ENCODE measurements around the gene TLK1.

TLK1 gene

GRCh38 chr2:171102802-171103201 is 57.9 kb downstream of the TLK1 start:
- Histone ChIP-seq H3K4me3 (ENCODE audit: low read length in 2 of 2) (no peak overlapping the region), H2BK15ac (ENCODE audit: low read length) (no peak overlapping the region), H2AK5ac (ENCODE audit: low read depth, low read length) (no peak overlapping the region), H3K14ac (ENCODE audit: low read length) (no peak overlapping the region), H2BK120ac (ENCODE audit: low read depth, low read length) (no peak overlapping the region), H3K4ac (ENCODE audit: low read length) (no peak overlapping the region), H4K91ac (ENCODE audit: low read depth, low read length, poor library complexity) (no peak overlapping the region), H3K9me3 (replicated peaks in 1 of 2; ENCODE audit: control insufficient read depth in 2 of 2, insufficient read depth in 1 of 2, low read depth in 1 of 2, low read length in 2 of 2) (peaks cover 2 to 34% of the 10 kb centered on the region in 2 donors), H3K4me2 (ENCODE audit: insufficient read depth, low read length, poor library complexity, severe bottlenecking) (no peak overlapping the region), H3K23ac (ENCODE audit: low read depth, low read length, poor library complexity) (no peak overlapping the region), H3K4me1 (ENCODE audit: control insufficient read depth in 2 of 2, insufficient read depth in 1 of 2, low read depth in 1 of 2, low read length in 2 of 2) (peaks cover 2 to 4% of the 10 kb centered on the region in 2 donors), H2BK5ac (ENCODE audit: low read length) (no peak overlapping the region), H3K27ac (replicated peaks; ENCODE audit: low read length) (no peak overlapping the region), H3K27me3 (ENCODE audit: control insufficient read depth in 3 of 3, insufficient read depth in 3 of 3, low read depth in 1 of 3, low read length in 3 of 3) (no peaks in the 10 kb centered on the region), H3K79me1 (ENCODE audit: low read depth, low read length) (peaks cover 1% of the 10 kb centered on the region), H2BK12ac (ENCODE audit: low read length) (no peak overlapping the region), H2AFZ (ENCODE audit: low read length) (no peak overlapping the region), H3K18ac (ENCODE audit: low read length) (no peak overlapping the region), H3K9ac (ENCODE audit: low read depth, low read length, poor library complexity) (no peak overlapping the region), H4K8ac (ENCODE audit: low read depth, low read length) (no peak overlapping the region), H3K36me3 (replicated peaks in 1 of 2; ENCODE audit: control insufficient read depth in 2 of 2, insufficient read depth in 2 of 2, low read length in 2 of 2) (peaks cover 2 to 39% of the 10 kb centered on the region in 2 donors)
- WGBS, 2 donors (ENCODE audit: extremely low coverage in 2 of 2, insufficient read length in 2 of 2, insufficient replicate concordance in 1 of 2): no CpG with 5 or more reads among the region's 4 CpGs
- DNase-seq (ENCODE audit: low spot score): no peak

- Histone ChIP-seq H3K14ac (ENCODE audit: low read length) (no peak overlapping the region), H3K9me3 (replicated peaks in 1 of 2; ENCODE audit: control insufficient read depth in 2 of 2, insufficient read depth in 1 of 2, low read depth in 1 of 2, low read length in 2 of 2) (peaks cover 2 to 45% of the 10 kb centered on the region in 2 donors), H4K91ac (ENCODE audit: low read depth, low read length, poor library complexity) (no peak overlapping the region), H3K18ac (ENCODE audit: low read length) (no peak overlapping the region), H3K36me3 (replicated peaks in 1 of 2; ENCODE audit: control insufficient read depth in 2 of 2, insufficient read depth in 2 of 2, low read length in 2 of 2) (peaks cover 2 to 26% of the 10 kb centered on the region in 2 donors), H4K8ac (ENCODE audit: low read depth, low read length) (no peak overlapping the region), H2BK12ac (ENCODE audit: low read length) (no peak overlapping the region), H2BK15ac (ENCODE audit: low read length) (no peak overlapping the region), H3K4me2 (ENCODE audit: insufficient read depth, low read length, poor library complexity, severe bottlenecking) (no peak overlapping the region), H3K4ac (ENCODE audit: low read length) (no peak overlapping the region), H3K27me3 (ENCODE audit: control insufficient read depth in 3 of 3, insufficient read depth in 3 of 3, low read depth in 1 of 3, low read length in 3 of 3) (no peaks in the 10 kb centered on the region), H3K4me1 (ENCODE audit: control insufficient read depth in 2 of 2, insufficient read depth in 1 of 2, low read depth in 1 of 2, low read length in 2 of 2) (peaks cover 2 to 4% of the 10 kb centered on the region in 2 donors), H3K23ac (ENCODE audit: low read depth, low read length, poor library complexity) (no peak overlapping the region), H3K4me3 (ENCODE audit: low read length in 2 of 2) (no peak overlapping the region), H3K9ac (ENCODE audit: low read depth, low read length, poor library complexity) (no peak overlapping the region), H3K27ac (replicated peaks; ENCODE audit: low read length) (no peak overlapping the region), H2AFZ (ENCODE audit: low read length) (no peak overlapping the region), H2BK5ac (ENCODE audit: low read length) (no peak overlapping the region), H3K79me1 (ENCODE audit: low read depth, low read length) (peaks cover 1% of the 10 kb centered on the region), H2AK5ac (ENCODE audit: low read depth, low read length) (no peak overlapping the region), H2BK120ac (ENCODE audit: low read depth, low read length) (no peak overlapping the region)
- WGBS, 2 donors (ENCODE audit: extremely low coverage in 2 of 2, insufficient read length in 2 of 2, insufficient replicate concordance in 1 of 2): no CpG with 5 or more reads among the region's 3 CpGs
- DNase-seq (ENCODE audit: low spot score): no peak
Measured at GRCh38 chr2:171100370-171100769, 60.3 kb downstream of the TLK1 start.

DNA sequence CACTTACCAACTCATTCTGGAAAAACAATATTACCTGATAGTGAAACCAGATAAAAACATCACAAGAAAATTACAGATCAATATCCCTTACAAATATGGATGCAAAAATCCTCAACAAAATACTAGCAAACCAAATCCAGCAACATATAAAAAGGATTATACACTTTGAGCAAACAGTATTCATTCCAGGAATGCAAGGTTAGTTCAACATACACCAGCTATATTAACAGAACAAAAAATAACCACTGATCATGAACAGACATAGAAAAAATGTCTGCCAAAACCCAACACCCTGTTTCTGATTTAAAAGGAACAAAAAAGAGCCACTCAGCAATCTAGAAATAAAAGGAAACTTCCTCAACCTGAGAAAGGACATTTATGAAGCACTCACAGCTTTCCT is 62.1 kb downstream of the TLK1 start:
- Histone ChIP-seq H3K4me2 (ENCODE audit: insufficient read depth, low read length, poor library complexity, severe bottlenecking) (no peak overlapping the region), H4K91ac (ENCODE audit: low read depth, low read length, poor library complexity) (no peak overlapping the region), H3K9me3 (replicated peaks in 1 of 2; ENCODE audit: control insufficient read depth in 2 of 2, insufficient read depth in 1 of 2, low read depth in 1 of 2, low read length in 2 of 2) (peaks cover 2 to 42% of the 10 kb centered on the region in 2 donors), H3K27ac (replicated peaks; ENCODE audit: low read length) (no peak overlapping the region), H2BK12ac (ENCODE audit: low read length) (no peak overlapping the region), H3K4me3 (ENCODE audit: low read length in 2 of 2) (no peak overlapping the region), H3K79me1 (ENCODE audit: low read depth, low read length) (no peaks in the 10 kb centered on the region), H2BK120ac (ENCODE audit: low read depth, low read length) (no peak overlapping the region), H3K4me1 (ENCODE audit: control insufficient read depth in 2 of 2, insufficient read depth in 1 of 2, low read depth in 1 of 2, low read length in 2 of 2) (peaks cover 2 to 4% of the 10 kb centered on the region in 2 donors), H2AK5ac (ENCODE audit: low read depth, low read length) (no peak overlapping the region), H3K36me3 (replicated peaks in 1 of 2; ENCODE audit: control insufficient read depth in 2 of 2, insufficient read depth in 2 of 2, low read length in 2 of 2) (peaks cover 2 to 26% of the 10 kb centered on the region in 2 donors), H4K8ac (ENCODE audit: low read depth, low read length) (no peak overlapping the region), H2BK5ac (ENCODE audit: low read length) (no peak overlapping the region), H3K4ac (ENCODE audit: low read length) (no peak overlapping the region), H3K9ac (ENCODE audit: low read depth, low read length, poor library complexity) (no peak overlapping the region), H3K18ac (ENCODE audit: low read length) (no peak overlapping the region), H3K14ac (ENCODE audit: low read length) (no peak overlapping the region), H2AFZ (ENCODE audit: low read length) (no peak overlapping the region), H3K27me3 (ENCODE audit: control insufficient read depth in 3 of 3, insufficient read depth in 3 of 3, low read depth in 1 of 3, low read length in 3 of 3) (no peaks in the 10 kb centered on the region), H2BK15ac (ENCODE audit: low read length) (no peak overlapping the region), H3K23ac (ENCODE audit: low read depth, low read length, poor library complexity) (no peak overlapping the region)
- no peak for DNase-seq (ENCODE audit: low spot score)

DNA sequence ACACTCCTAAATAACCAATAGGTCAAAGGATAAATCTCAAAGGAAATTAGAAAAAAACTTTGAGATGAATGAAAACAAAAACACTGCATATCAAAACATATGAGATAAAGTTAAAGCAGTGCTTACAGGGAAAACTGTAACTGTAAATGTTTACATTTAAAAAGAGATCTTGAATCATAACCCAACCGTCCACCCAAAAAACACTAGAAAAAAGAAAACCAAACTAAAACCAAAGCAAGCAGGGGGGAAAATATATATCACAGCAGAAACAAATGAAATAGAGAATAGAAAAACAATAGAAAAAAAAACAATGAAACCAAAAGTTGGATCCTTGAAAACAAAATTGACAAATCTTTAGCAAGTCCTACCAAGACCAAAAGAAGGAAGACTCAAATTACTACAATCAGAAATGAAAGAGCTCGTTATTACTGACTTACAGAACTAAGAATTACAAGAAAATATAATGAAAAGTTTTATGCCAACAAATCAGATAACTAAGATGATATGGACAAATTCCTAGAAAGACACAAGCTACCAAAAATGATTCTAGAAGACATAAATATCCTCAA is 65.6 kb downstream of the TLK1 start:
- Histone ChIP-seq H3K27ac (replicated peaks; ENCODE audit: low read length) (no peak overlapping the region), H4K8ac (ENCODE audit: low read depth, low read length) (no peak overlapping the region), H3K4me3 (ENCODE audit: low read length in 2 of 2) (no peak overlapping the region), H3K27me3 (ENCODE audit: control insufficient read depth in 3 of 3, insufficient read depth in 3 of 3, low read depth in 1 of 3, low read length in 3 of 3) (no peaks in the 10 kb centered on the region), H2BK5ac (ENCODE audit: low read length) (no peak overlapping the region), H3K18ac (ENCODE audit: low read length) (no peak overlapping the region), H3K79me1 (ENCODE audit: low read depth, low read length) (peaks cover 1% of the 10 kb centered on the region), H4K91ac (ENCODE audit: low read depth, low read length, poor library complexity) (no peak overlapping the region), H3K4me1 (ENCODE audit: control insufficient read depth in 2 of 2, insufficient read depth in 1 of 2, low read depth in 1 of 2, low read length in 2 of 2) (no peaks in the 10 kb centered on the region), H2BK15ac (ENCODE audit: low read length) (no peak overlapping the region), H2AK5ac (ENCODE audit: low read depth, low read length) (no peak overlapping the region), H3K9ac (ENCODE audit: low read depth, low read length, poor library complexity) (no peak overlapping the region), H2AFZ (ENCODE audit: low read length) (no peak overlapping the region), H2BK12ac (ENCODE audit: low read length) (no peak overlapping the region), H3K4me2 (ENCODE audit: insufficient read depth, low read length, poor library complexity, severe bottlenecking) (no peak overlapping the region), H3K36me3 (replicated peaks in 1 of 2; ENCODE audit: control insufficient read depth in 2 of 2, insufficient read depth in 2 of 2, low read length in 2 of 2) (peaks cover 0 to 21% of the 10 kb centered on the region in 2 donors), H3K9me3 (replicated peaks in 1 of 2; ENCODE audit: control insufficient read depth in 2 of 2, insufficient read depth in 1 of 2, low read depth in 1 of 2, low read length in 2 of 2) (peaks cover 0 to 33% of the 10 kb centered on the region in 2 donors), H2BK120ac (ENCODE audit: low read depth, low read length) (no peak overlapping the region), H3K14ac (ENCODE audit: low read length) (no peak overlapping the region), H3K23ac (ENCODE audit: low read depth, low read length, poor library complexity) (no peak overlapping the region), H3K4ac (ENCODE audit: low read length) (no peak overlapping the region)
- WGBS, 2 donors (ENCODE audit: extremely low coverage in 2 of 2, insufficient read length in 2 of 2, insufficient replicate concordance in 1 of 2): no CpG with 5 or more reads among the region's 2 CpGs
- no peak for DNase-seq (ENCODE audit: low spot score)

All from neuronal stem cell (in vitro differentiated cells).